RWPE1 (cell line): ENCODE measurements around the gene CCDC24.
A peak's percentile ranks its signal among the peaks of the same experiment; 100 is the strongest.

ENCODE experiments used
- CTCF ChIA-PET: fragments of 350-600 bp; sonication (Branson Sonifier 250); formaldehyde crosslinking; extraction: SDS; loops from one replicate; lab custom pipeline; 2021; lab: Yijun Ruan, JAX
- POLR2A ChIA-PET: fragments of 400-600 bp; formaldehyde crosslinking; extraction: SDS; loops from one replicate; lab custom pipeline; 2020; ENCODE audit warnings: antibody characterized with exemption; ENCODE audit not compliant: low non-redundant PET; lab: Yijun Ruan, JAX
- DNase-seq: peaks from one replicate; pipeline ENCODE4 v3.0.0; 2012; ENCODE audit warnings: low spot score
- H3K27ac ChIP-seq: fragments of 450-650 bp; 2 replicates; pipeline ENCODE4 v1.5.1; 2017
- TF ChIP-seq, protein P1 (sequence below): fragments of 450-650 bp; conservative IDR thresholded peaks from 2 replicates; pipeline ENCODE4 v1.5.1; 2017; ENCODE audit warnings: low read depth, mild to moderate bottlenecking

The CCDC24 gene

GRCh38 chr1:43987159-43987902 lies 4.1 kb upstream of the CCDC24 start:
- no peak for DNase-seq
- CTCF ChIA-PET, result interaction anchor here (2.3 kb wide), 1 partner anchor 53 kb away, joined by 7 read pairs; the partner anchor contains the start of gene ARTN
- peak overlapping the region; percentile 58 for H3K27ac ChIP-seq
- TF ChIP-seq, protein P1, sequence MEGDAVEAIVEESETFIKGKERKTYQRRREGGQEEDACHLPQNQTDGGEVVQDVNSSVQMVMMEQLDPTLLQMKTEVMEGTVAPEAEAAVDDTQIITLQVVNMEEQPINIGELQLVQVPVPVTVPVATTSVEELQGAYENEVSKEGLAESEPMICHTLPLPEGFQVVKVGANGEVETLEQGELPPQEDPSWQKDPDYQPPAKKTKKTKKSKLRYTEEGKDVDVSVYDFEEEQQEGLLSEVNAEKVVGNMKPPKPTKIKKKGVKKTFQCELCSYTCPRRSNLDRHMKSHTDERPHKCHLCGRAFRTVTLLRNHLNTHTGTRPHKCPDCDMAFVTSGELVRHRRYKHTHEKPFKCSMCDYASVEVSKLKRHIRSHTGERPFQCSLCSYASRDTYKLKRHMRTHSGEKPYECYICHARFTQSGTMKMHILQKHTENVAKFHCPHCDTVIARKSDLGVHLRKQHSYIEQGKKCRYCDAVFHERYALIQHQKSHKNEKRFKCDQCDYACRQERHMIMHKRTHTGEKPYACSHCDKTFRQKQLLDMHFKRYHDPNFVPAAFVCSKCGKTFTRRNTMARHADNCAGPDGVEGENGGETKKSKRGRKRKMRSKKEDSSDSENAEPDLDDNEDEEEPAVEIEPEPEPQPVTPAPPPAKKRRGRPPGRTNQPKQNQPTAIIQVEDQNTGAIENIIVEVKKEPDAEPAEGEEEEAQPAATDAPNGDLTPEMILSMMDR, result no peak
- POLR2A ChIA-PET, result no interaction called here

DNA sequence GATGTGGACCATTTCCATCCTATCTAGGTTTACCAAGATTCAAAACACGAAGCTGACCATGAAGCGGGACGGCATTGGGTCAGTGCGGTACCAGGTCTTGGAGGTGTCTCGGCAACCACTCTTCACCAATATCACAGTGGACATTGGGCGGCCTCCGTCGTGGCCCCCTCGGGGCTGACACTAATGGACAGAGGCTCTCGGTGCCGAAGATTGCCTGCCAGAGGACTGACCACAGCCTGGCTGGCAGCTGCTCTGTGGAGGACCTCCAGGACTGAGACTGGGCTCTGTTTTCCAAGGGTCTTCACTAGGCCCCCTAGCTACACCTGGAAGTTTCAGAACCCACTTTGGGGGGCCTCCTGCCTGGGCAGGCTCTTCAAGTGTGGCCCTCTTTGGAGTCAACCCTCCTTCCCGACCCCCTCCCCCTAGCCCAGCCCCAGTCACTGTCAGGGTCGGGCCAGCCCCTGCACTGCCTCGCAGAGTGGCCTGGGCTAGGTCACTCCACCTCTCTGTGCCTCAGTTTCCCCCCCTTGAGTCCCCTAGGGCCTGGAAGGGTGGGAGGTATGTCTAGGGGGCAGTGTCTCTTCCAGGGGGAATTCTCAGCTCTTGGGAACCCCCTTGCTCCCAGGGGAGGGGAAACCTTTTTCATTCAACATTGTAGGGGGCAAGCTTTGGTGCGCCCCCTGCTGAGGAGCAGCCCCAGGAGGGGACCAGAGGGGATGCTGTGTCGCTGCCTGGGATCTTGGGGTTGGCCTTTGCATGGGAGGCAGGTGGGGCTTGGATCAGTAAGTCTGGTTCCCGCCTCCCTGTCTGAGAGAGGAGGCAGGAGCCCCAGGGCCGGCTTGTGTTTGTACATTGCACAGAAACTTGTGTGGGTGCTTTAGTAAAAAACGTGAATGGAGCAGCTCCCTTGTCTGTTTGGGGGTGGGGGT lies 864 bp upstream of the CCDC24 start:
- POLR2A ChIA-PET, result interaction anchor here (0.5 to 0.9 kb wide), 3 partner anchors 10 to 693 kb away, joined by 3 read pairs; partner anchors contain the start of gene ATP6V0B
- TF ChIP-seq, protein P1, result no peak
- peak overlapping the region; percentile 87 for H3K27ac ChIP-seq
- DNase-seq, result no peak
- CTCF ChIA-PET, result interaction anchor here (0.6 kb wide), 2 partner anchors 56 to 227 kb away, joined by 4 read pairs; no protein-coding TSS in a partner anchor

GRCh38 chr1:43991200-43991475 lies 261 bp upstream of the CCDC24 start:
- CTCF ChIA-PET, result interaction anchor here (0.6 kb wide), 1 partner anchor 228 kb away, joined by 4 read pairs; no protein-coding TSS in a partner anchor
- peak overlapping the region; percentile 87 for H3K27ac ChIP-seq
- DNase-seq, result no peak
- POLR2A ChIA-PET, result interaction anchor here (0.6 kb wide), 1 partner anchor 692 kb away, joined by 3 read pairs; no protein-coding TSS in a partner anchor
- TF ChIP-seq, protein P1, result no peak

DNA sequence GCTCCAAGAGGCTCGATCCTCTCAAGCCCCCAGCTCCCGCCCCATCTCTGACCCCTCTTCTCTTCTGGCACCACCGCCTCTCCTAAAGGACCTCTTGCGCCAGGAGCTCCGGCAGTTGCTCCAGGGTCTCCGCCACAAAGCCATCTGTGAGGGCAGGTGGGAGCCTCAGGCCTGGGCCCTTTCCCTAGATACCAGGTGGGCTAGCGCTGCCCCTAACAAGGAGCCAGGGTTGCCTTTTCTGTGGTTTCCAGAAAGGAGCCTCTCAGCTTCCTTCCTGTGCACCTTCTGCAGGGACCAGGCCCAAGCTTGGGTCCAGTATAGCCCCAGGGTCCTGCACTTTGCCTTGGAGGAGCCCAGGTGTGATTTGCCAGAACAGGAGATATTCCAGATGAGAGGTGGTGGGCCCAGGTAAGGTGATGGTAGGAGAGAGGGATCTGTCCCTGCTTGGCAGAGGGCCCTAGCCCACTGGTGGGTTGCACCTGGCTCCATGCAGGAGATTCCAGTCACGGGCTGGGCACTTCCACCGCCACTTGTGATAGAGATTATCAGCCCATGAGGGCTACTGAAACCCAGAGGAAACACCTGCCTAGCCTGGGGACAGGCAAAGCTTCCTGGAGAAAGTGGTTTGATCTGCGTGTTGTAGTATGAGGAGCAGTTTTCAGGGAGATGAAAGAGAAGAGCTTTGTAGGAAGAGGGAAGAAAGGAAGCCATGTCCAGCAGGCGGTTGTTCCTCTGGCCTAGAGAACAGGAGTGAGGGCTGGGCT lies 1.0 kb downstream of the CCDC24 start:
- DNase-seq, result no peak
- H3K27ac ChIP-seq, result peak overlapping the region; percentile 87
- TF ChIP-seq, protein P1, result no peak
- CTCF ChIA-PET, result interaction anchor here (0.6 to 1.5 kb wide), 7 partner anchors 13 to 579 kb away, joined by 3 to 5 read pairs (median 4); no protein-coding TSS in a partner anchor
- POLR2A ChIA-PET, result interaction anchor here (0.7 kb wide), 1 partner anchor 54 kb away, joined by 3 read pairs; no protein-coding TSS in a partner anchor

DNA sequence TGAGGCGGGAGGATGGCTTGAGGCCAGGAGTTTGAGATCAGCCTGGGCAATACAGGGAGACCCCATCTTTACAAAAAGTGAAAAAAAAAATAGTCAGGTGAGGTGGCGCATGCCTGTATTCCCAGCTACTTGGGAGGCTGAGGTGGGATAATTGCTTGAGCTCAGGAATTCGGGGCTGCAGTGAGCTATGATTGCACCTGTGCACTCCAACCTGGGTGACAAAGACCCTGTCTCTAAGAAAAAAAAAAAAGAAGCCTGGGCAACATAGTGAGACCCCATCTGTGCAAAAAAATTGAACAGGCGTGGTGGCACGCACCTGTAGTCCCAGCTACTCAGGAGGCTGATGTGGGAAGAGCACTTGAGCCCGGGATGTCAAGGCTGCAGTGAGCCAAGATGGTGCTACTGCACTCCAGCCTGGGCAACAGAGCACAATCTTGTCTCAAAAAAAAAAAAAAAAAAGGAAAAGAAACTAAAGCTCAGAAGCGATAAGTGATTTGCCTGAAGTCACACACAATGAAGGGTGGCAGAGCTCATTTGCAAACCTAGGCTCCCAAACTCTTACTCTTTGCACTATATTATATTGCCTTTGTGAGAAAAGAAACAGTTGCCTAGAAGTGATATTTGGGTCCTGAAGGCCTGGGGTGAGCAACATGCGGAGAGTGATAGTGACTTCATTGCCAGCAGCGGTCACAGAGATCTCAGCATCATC lies 2.0 kb downstream of the CCDC24 start:
- CTCF ChIA-PET, result interaction anchor here (0.8 to 1.5 kb wide), 3 partner anchors 13 to 385 kb away, joined by 3 to 5 read pairs (median 5); no protein-coding TSS in a partner anchor
- TF ChIP-seq, protein P1, result no peak
- H3K27ac ChIP-seq, result peak overlapping the region; percentile 87
- POLR2A ChIA-PET, result no interaction called here
- DNase-seq, result no peak
